Skeletal muscle tissue (tissue), 4 donors: Measurements from ENCODE around the gene ZNF292. TPM values are rescaled to one million over a fixed set of nuclear protein-coding genes. Genes with fewer than 3 reads are reported as not detected.

Experiments
- H3K27ac ChIP-seq: one replicate; pipeline ENCODE4 v1.7.0; 2013; ENCODE audit warnings: mild to moderate bottlenecking, low read depth, low read length, inconsistent platforms
- H3K27me3 ChIP-seq, 3 donors: one replicate each; pipeline ENCODE4 v1.7.0; 2013; ENCODE audit warnings: low read length in 3 of 3; ENCODE audit not compliant: control insufficient read depth in 3 of 3, insufficient read depth in 3 of 3
- H3K36me3 ChIP-seq, 3 donors: one replicate each; pipeline ENCODE4 v1.7.0; 2013; ENCODE audit warnings: low read length in 3 of 3; ENCODE audit not compliant: control insufficient read depth in 3 of 3, insufficient read depth in 3 of 3
- H3K4me1 ChIP-seq, 3 donors: one replicate each; pipeline ENCODE4 v1.7.0; 2013; ENCODE audit warnings: low read length in 3 of 3, mild to moderate bottlenecking in 3 of 3; ENCODE audit not compliant: control insufficient read depth in 3 of 3, insufficient read depth in 3 of 3
- H3K4me3 ChIP-seq, 3 donors: one replicate each; pipeline ENCODE4 v1.7.0; 2013; ENCODE audit warnings: low read length in 3 of 3
- H3K9ac ChIP-seq, 3 donors: one replicate each; pipeline ENCODE4 v1.7.0; 2013; ENCODE audit warnings: low read length in 3 of 3, mild to moderate bottlenecking in 3 of 3, moderate library complexity in 2 of 3, low read depth in 1 of 3
- H3K9me3 ChIP-seq, 3 donors: one replicate each; pipeline ENCODE4 v1.7.0; 2013; ENCODE audit warnings: low read length in 3 of 3; ENCODE audit not compliant: control insufficient read depth in 3 of 3
- total RNA-seq: library from RNA; depleted of rRNA; stranded (reverse); fragments of >200 nt; gene quantifications from one replicate; pipeline ENCODE4 v1.2.3, GENCODE V29; 2014
- donor health status: Osteomylitis.

The ZNF292 gene
- total RNA-seq, 1 donor from 2014 or later, result 38.6 TPM

DNA sequence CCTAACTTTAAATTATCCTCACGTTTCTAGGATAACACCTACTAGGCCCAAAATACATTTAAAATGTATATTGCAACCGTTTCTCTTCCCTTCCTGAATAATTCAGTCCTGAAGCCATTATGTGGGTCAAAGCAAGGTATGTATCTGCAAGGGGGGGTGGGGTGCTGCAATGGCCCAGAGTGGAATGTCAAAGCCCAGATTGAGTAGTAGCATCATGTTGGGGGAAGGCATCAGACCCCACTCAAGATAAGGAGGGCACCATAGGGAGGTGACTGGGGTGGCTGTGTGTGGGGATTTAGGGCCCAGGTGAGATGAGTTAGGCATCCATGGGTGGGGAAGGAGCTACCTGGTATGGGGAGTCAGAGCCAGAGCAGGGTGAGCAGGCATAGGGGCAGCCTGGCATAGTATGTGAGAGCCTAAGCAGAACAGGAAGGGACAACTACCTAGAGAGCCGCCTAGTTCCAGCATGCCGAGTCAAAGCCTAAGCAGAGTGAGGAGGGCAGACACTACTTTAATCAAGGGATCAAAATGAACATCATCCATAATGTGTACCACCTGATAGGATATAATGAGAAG, 48.2 kb downstream of the ZNF292 start:
- H3K4me3 ChIP-seq, result no peak overlapping the region
- H3K27me3 ChIP-seq, result no peaks in the 10 kb centered on the region
- H3K27ac ChIP-seq, result no peak overlapping the region
- H3K4me1 ChIP-seq, result peaks cover 0 to 10% (median 5%) of the 10 kb centered on the region in 3 donors
- H3K36me3 ChIP-seq, result no peaks in the 10 kb centered on the region
- H3K9me3 ChIP-seq, result no peaks in the 10 kb centered on the region
- H3K9ac ChIP-seq, result no peak overlapping the region

DNA sequence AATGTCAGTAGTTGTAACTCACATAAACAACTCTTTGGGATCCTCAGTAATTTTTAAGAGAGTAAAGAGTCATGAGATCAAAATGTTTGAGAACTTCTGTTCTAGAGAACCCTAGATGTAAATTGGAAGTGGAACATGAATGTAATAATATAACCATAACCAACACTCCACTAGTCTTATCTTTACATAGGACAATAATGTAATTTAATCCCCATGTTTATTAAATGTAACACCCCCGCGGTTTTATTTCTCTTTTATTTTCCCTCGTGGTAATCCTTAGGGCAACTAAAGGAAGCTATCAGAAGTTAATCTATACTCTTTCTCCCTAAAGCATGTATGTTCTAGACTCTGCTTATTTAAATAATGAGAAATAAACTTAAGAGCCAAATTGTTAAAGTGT, 54.4 kb downstream of the ZNF292 start:
- no peak overlapping the region for H3K4me3 ChIP-seq
- no peak overlapping the region for H3K9ac ChIP-seq
- no peak overlapping the region for H3K27ac ChIP-seq
- no peaks in the 10 kb centered on the region for H3K9me3 ChIP-seq
- peaks cover 0 to 4% (median 0%) of the 10 kb centered on the region in 3 donors for H3K4me1 ChIP-seq
- H3K27me3 ChIP-seq, result no peaks in the 10 kb centered on the region
- H3K36me3 ChIP-seq, result no peaks in the 10 kb centered on the region

DNA sequence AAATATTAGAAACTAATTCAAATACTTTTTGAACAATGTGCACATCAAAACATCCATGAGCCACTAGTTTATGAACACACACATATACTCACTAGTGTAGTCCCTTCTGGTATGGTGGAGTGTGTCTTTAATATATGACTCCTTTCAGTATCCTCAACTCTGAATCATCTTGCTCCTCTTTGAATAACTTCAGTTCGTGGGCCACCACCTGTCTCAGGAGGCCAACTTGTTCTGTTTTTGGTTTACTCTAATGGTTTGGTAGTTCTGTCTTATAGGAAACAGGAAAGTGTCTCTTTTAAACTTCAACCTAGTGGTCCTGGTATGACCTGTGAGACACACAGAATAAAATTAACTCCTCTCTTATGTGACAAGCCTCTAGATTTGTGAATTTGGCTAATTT, 55.6 kb downstream of the ZNF292 start:
- no peak overlapping the region for H3K4me3 ChIP-seq
- no peak overlapping the region for H3K9ac ChIP-seq
- H3K36me3 ChIP-seq, result no peaks in the 10 kb centered on the region
- H3K4me1 ChIP-seq, result peaks cover 0 to 4% (median 0%) of the 10 kb centered on the region in 3 donors
- H3K27me3 ChIP-seq, result no peaks in the 10 kb centered on the region
- no peak overlapping the region for H3K27ac ChIP-seq
- H3K9me3 ChIP-seq, result no peaks in the 10 kb centered on the region

DNA sequence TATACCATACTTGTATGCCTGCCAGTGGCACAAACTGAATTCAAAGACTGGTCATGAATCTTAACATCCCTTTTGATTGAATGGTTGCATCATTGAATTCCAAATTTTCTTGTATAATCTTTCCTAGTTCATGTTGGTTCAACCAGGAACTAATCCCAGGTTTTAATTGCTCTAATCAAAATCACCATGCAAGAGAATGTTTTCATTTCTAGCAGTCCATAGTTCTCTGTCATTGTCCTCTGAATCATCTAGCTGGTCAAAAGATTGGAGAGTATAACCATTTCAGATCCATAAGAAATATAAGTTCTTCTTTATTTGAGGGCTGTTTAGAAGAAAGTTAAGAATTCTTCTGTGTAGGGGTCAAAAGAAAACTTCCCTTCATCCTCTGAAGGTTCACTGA, 57.2 kb downstream of the ZNF292 start:
- H3K9ac ChIP-seq, result no peak overlapping the region
- no peaks in the 10 kb centered on the region for H3K9me3 ChIP-seq
- no peak overlapping the region for H3K4me3 ChIP-seq
- no peak overlapping the region for H3K27ac ChIP-seq
- no peaks in the 10 kb centered on the region for H3K27me3 ChIP-seq
- H3K36me3 ChIP-seq, result no peaks in the 10 kb centered on the region
- H3K4me1 ChIP-seq, result peaks cover 0 to 4% (median 0%) of the 10 kb centered on the region in 3 donors

DNA sequence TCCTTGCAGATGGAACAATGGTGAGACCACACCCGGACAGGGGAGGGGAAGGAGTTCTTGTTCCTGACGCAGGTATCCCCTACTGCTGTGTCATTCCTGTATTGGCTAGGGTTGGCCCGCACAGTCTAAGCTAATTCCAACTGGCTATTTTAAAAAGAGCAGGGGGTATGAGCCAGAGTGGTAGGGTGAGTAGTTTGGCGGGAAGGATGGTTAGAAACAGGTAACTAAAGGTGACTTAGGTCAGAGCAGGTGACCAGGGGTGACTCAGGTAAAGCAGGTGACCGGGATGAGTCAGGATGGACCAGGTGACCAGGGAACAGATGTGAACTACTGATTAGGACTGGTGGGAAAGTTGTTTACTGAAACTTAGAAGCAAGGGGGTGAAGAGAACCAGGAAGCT, 58.0 kb downstream of the ZNF292 start:
- no peaks in the 10 kb centered on the region for H3K9me3 ChIP-seq

DNA sequence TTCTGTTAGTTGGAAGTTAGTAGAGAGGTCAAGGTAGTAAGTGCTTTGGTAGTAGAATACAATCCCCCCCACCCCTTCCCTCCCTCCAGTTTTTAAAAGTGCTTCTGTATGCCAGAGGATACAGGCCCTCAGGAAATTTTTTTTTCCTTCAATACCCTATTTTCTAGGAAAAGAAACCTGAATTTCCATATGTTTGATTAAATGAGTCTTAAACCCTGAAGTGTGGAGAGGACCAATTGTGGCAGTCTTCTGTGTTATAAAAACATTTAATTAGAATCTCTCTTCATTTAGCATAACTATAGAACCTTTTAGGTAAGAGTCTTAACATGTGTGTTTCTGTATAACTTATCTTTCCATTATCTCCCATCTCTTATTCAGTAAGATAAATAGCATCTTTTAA, 59.5 kb downstream of the ZNF292 start:
- Histone ChIP-seq H3K36me3 (no peaks in the 10 kb centered on the region), H3K9me3 (no peaks in the 10 kb centered on the region), H3K27ac (no peak overlapping the region), H3K9ac (no peak overlapping the region), H3K4me1 (peaks cover 0 to 4% (median 0%) of the 10 kb centered on the region in 3 donors), H3K4me3 (no peak overlapping the region), H3K27me3 (no peaks in the 10 kb centered on the region)

More for the DNA sequence above, 58.0 kb downstream of the ZNF292 start:
- Histone ChIP-seq H3K36me3 (no peaks in the 10 kb centered on the region), H3K27me3 (no peaks in the 10 kb centered on the region), H3K9ac (no peak overlapping the region), H3K4me1 (peaks cover 0 to 4% (median 0%) of the 10 kb centered on the region in 3 donors), H3K27ac (no peak overlapping the region), H3K4me3 (no peak overlapping the region)

DNA sequence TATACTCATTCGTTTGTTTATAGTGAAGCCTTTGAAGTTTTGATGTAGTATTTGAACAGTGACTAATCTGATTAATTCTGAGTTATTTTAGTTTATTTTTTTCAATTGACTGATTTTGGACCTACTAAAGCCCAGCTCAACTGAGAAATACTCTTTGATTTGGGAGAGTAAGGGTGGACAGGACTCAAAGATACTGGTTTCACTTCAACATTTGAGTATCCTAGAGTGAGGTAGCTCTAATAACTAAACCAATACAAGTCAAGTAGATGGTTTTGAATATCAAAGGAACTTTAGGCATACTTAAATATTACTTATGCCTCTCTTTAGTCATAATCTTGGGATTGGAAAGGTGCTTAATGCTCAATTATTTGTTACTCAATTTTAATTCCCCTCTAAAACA, 65.6 kb downstream of the ZNF292 start:
- Histone ChIP-seq H3K9ac (no peak overlapping the region), H3K27ac (no peak overlapping the region), H3K4me3 (no peak overlapping the region), H3K4me1 (no peaks in the 10 kb centered on the region), H3K9me3 (no peaks in the 10 kb centered on the region), H3K27me3 (no peaks in the 10 kb centered on the region), H3K36me3 (peaks cover 4 to 27% (median 13%) of the 10 kb centered on the region in 3 donors)

DNA sequence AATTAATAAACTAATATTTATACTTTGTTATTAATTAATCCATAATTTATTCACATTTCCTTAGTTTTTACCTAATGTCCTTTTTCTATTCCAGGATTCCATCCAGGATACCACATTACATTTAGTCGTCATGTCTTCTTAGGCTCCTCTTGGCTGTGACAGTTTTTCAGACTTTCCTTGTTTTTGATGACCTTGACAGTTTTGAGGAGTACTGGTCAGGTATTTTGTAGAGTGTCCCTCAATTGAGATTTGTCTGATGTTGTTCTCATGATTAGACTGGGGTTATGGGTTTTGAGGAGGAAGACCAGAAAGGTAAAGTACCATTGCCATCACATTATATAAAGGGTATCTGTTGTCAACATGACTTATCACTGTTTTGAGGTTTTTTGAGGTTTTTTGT, 67.3 kb downstream of the ZNF292 start:
- H3K27me3 ChIP-seq, result no peaks in the 10 kb centered on the region
- no peak overlapping the region for H3K9ac ChIP-seq
- H3K4me1 ChIP-seq, result no peaks in the 10 kb centered on the region
- H3K36me3 ChIP-seq, result peaks cover 4 to 27% (median 13%) of the 10 kb centered on the region in 3 donors
- H3K27ac ChIP-seq, result no peak overlapping the region
- H3K4me3 ChIP-seq, result no peak overlapping the region
- H3K9me3 ChIP-seq, result no peaks in the 10 kb centered on the region

DNA sequence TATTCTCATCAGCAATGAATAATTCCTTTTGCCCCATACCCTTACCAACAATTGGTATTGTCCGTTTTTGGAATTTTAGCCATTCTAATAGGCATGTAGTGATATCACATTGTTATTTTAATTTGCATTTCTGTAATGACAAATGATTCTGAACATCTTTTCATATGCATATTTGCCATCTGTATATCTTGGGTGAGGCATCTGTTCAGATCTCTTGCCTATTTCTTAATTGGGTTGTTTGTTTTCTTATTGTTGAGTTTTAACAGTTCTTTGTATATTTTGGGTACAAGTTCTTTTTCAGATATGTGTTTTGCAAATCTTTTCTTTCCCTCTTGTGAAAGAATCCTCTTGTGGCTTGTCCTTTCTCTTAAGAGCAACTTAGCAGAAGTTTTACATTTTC, 69.6 kb downstream of the ZNF292 start:
- no peak overlapping the region for H3K9ac ChIP-seq
- no peak overlapping the region for H3K27ac ChIP-seq
- H3K4me1 ChIP-seq, result no peaks in the 10 kb centered on the region
- H3K9me3 ChIP-seq, result no peaks in the 10 kb centered on the region
- H3K4me3 ChIP-seq, result no peak overlapping the region
- H3K27me3 ChIP-seq, result no peaks in the 10 kb centered on the region
- peaks cover 4 to 30% (median 14%) of the 10 kb centered on the region in 3 donors for H3K36me3 ChIP-seq

DNA sequence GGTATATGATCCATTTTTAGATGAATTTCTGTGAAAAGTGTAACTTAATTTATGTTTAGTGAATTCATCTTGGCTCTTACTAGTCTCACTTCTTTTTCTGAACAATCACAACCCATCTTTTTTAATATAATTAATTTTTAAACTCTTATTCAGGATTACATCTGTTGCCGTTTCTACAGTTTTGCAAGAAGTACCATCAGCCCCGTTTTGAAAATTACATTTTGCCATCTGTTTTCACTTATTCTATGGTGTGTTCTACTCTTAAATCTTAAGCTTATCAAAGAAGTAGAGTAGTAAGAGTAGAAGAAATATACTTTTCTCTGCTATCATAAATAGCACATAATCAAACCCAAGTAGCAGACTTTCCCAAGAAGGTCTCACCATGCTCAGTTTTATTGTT, 70.1 kb downstream of the ZNF292 start:
- Histone ChIP-seq H3K27me3 (no peaks in the 10 kb centered on the region), H3K36me3 (peaks cover 4 to 30% (median 14%) of the 10 kb centered on the region in 3 donors), H3K9me3 (no peaks in the 10 kb centered on the region), H3K9ac (no peak overlapping the region), H3K4me3 (no peak overlapping the region), H3K4me1 (no peaks in the 10 kb centered on the region), H3K27ac (no peak overlapping the region)
